SW 1271 (cell line): ENCODE results near the gene CGRRF1.

Experiments
- DNase-seq, 2 experiments: peaks; one replicate each; lab custom pipeline; 2025; lab: John Stamatoyannopoulos, UW

The CGRRF1 gene

GRCh38 chr14:54577977-54578376, 68.3 kb downstream of the CGRRF1 start:
- no peak for DNase-seq

- DNase-seq, result peak; percentile 25 to 45
Observed at GRCh38 chr14:54579621-54580020, 69.9 kb downstream of the CGRRF1 start.

GRCh38 chr14:54580933-54581332, 71.2 kb downstream of the CGRRF1 start:
- DNase-seq, result no peak

GRCh38 chr14:54582334-54582733, 72.6 kb downstream of the CGRRF1 start:
- no peak for DNase-seq

- DNase-seq, result no peak
Observed at GRCh38 chr14:54584097-54584496, 74.4 kb downstream of the CGRRF1 start.

- DNase-seq, result no peak
Observed at GRCh38 chr14:54585214-54585613, 75.5 kb downstream of the CGRRF1 start.
